ENCODE data around the gene HAND1.
A peak's percentile ranks its signal among the peaks of the same experiment; 100 is the strongest.

Gene HAND1

GRCh38 chr5:154449786-154450185 lies 28.2 kb downstream of the HAND1 start:
- no peak for DNase-seq

DNA sequence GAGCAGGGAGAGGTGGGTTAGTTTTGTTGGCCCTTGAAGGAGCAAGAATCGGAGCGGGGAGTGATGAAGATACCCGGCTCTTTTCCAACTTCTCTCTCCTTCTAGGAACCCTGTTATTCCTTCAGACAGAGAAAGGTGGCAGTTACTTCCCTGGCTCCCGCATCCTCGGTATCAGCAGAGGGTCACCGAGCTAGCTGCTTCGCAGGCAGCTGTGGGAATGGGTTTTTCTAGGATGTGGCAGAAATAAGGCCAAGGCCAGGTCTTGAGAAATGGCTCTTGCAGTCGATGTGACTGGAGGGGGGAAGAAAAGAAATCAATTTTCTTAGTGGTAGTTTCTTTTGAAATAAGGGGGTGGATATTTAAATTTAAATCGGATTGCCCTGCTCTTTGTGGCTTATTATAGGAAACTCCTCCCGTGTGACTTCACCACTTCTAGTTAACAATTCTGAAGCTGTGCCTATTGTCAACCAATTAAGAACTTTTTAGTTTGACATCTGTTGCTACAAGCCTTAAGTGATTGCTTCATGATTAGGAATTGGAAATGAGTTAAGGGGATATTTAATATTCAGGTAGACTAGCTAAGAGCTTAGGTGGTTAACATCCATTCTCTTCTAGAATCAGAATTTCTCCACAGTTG lies 30.8 kb downstream of the HAND1 start:
- no peak for DNase-seq

GRCh38 chr5:154446195-154447088 lies 31.6 kb downstream of the HAND1 start:
- DNase-seq: peak; percentile 41

DNA sequence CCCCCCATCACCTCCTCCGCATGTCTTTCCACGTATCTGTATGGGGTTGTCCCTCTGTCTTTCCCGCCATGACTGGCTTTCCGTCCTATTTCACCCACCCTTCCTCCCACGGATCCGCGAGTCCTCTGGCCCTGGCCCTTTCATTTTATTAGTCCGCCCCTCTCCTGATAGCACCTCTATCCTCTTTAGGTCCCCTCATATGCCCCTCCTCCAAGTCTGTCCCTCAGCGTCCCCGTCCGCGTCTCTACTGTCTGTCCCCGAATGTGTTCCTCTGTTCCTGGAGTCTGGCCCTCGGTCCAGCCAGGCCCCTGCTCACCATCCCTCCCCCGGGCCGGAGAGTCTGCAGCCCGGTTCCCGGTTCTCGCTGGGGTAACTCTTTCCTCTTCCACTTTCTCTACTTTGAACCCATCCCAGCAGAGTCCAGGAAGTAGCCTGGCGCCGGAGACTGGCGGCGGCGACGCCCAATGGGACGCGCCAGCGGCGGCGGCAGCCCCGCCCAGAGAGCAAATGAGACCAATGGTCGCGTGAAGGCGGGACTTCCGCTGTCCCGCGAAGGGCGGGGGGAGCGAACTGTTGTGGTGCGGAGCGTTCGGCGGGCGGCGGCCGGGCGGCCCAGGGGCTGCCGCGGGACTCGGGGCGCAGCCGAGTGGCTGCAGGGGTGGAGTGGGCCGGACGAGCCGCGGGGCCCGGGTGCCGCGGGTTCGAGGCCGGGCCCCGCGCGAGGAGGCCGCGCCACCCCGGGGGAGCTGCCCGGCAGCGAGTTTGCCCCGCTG lies 32.4 kb downstream of the HAND1 start, which contains the start of gene SAP30L:
SAP30L (plus strand) TSS at position 576 of the 773 bp plus-strand sequence. CDS start 608 bp downstream, outside the sequence.
- peak; percentile 92 for DNase-seq

DNA sequence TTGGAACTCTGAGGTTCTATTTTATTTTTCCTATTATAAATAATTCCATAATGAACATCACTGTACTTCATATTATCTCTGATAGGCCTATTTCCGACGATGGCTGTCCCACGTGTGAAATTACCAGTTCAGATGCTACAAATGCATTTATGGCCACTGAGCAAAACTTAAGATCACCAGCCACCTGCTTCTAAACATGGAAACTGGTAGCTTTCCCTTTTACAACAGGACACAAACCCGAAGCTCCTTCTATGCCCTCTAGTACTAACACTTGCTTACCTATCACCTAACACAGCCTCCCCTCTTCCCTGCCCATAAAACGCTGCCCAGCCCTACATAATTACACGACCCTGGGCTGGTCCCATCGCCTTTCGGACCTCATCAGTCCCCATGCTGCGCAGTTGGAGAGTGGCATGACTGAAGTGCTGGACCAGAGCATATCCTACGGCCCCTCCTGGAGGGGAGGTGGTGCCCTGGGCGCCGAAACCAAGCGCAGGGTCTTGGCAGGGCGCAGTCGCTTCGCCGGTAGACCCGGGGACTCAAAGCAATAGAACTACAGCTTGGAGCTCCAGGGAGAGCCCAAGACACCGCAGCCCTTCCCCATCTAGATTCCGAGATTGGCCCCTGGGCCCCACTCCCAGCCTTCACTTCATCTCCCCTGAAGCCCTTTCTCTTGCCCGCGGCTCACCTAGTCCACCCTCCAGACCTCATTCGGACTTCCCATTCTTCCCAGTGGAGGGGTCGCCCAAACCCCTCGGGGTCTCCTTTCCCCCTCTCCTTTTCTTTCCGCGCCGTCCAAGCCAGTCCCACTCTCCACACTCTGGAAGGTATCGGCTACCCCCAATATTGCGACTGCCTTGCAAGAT lies 33.2 kb downstream of the HAND1 start:
- peak; percentile 4 for DNase-seq

GRCh38 chr5:154442801-154443200 lies 35.2 kb downstream of the HAND1 start:
- DNase-seq: no peak

DNA sequence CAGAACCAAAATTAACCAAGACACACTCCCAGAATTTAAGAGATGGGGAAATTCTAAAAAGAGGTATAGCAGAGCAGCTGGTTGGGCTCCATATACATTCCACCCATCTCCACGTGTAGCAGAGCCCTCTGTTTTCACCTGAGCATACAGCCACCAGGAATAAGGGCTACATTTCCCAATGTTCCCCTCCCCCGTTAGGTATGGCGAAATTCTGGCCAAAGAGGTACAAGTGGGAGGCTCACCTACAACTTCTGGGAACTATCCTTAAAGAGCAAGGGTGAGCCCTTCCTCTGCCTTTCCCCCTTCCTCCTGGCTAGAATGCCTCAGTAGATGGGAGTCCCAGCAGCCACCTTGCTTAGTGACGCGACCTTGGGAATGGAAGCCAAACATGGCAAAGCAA lies 37.5 kb downstream of the HAND1 start:
- no peak for DNase-seq

- no peak for DNase-seq
Measured at GRCh38 chr5:154437281-154437965, 40.6 kb downstream of the HAND1 start.

DNA sequence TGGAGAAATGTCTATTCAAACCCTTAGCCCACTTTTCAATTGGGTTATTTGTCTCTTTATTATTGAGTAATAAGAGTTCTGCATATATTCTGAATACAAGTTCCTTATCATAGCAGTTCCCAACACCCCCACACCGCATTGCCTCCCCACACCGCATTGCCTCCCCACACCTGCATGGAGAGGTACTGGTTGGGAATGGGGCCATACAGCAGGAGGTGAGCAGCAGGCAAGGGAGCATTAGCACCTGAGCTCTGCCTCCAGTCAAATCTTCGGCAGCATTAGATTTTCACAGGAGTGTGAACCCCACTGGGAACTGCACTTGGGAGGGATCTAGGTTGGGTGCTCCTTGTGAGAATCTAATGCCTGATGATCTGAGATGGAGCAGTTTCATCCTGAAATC lies 42.8 kb downstream of the HAND1 start:
- DNase-seq: no peak

- DNase-seq: no peak
Measured at GRCh38 chr5:154430961-154431630, 46.9 kb downstream of the HAND1 start.

- no peak for DNase-seq
Measured at GRCh38 chr5:154430466-154430865, 47.6 kb downstream of the HAND1 start.

- DNase-seq: no peak
Measured at GRCh38 chr5:154429341-154429740, 48.7 kb downstream of the HAND1 start.

DNA sequence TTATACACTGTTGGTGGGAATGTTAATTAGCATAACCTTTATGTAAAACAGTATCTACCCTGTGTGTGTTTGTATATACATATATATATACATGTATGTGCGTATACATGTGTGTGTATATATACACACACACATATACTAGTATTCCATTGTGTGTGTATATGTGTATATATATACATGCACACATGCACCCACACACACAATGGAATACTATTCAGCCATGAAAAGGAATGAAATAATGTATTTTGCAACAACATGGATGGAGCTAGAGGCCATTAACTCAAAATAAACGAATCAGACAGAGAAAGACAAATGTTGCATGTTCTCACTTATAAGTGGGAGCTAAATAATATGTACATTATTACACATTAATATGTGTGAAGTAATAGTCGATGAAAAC lies 49.8 kb downstream of the HAND1 start:
- no peak for DNase-seq

Data from stimulated activated CD4-positive, alpha-beta T cell treated with anti-CD3 and anti-CD28 coated beads, Interleukin-1b, Interleukin-23, amount 100 ng/mL, for 48 hours (primary cell).